Nephron (organoid): ENCODE measurements around the gene ZNF710.

Source experiments
- H3K27ac Mint-ChIP-seq, 3 experiments: 2 replicates each; pipeline ENCODE4 v1.8.0; 2020; ENCODE audit warnings: mixed read lengths in 3 of 3, mild to moderate bottlenecking in 2 of 3, moderate library complexity in 1 of 3
- H3K27me3 Mint-ChIP-seq: 2 replicates; pipeline ENCODE4 v1.8.0; 2021; ENCODE audit warnings: low read depth, mild to moderate bottlenecking, moderate library complexity, mixed read lengths
- H3K36me3 Mint-ChIP-seq: 2 replicates; pipeline ENCODE4 v1.8.0; 2020; ENCODE audit warnings: low read depth, mixed read lengths
- H3K4me1 Mint-ChIP-seq: 2 replicates; pipeline ENCODE4 v1.8.0; 2020; ENCODE audit warnings: mixed read lengths
- H3K4me3 Mint-ChIP-seq, 3 experiments: 2 replicates each; pipeline ENCODE4 v1.8.0; 2020; ENCODE audit warnings: mild to moderate bottlenecking in 3 of 3, mixed read lengths in 3 of 3, moderate library complexity in 2 of 3
- H3K9me3 Mint-ChIP-seq: 2 replicates; pipeline ENCODE4 v1.8.0; 2020; ENCODE audit warnings: mixed read lengths
- CTCF ChIP-seq, 3 experiments: fragments of 200-600 bp; sonication (generic); IDR thresholded peaks; one replicate each; pipeline ENCODE4 v1.5.0; 2021; ENCODE audit warnings: antibody characterized with exemption in 3 of 3; ENCODE audit not compliant: unreplicated experiment in 3 of 3

The ZNF710 gene

GRCh38 chr15:89998923-89999675, 2.0 kb upstream of the ZNF710 start:
- no peaks in the 10 kb centered on the region for H3K9me3 Mint-ChIP-seq
- TF ChIP-seq CTCF (IDR thresholded peaks at IDR 0.05; ENCODE audit: unreplicated experiment in 3 of 3) = no peak
- H3K27ac Mint-ChIP-seq = peak overlapping the region; percentile 12 to 89 (median 80)
- H3K4me3 Mint-ChIP-seq = peak overlapping the region; percentile 59 to 84 (median 80)
- no peaks in the 10 kb centered on the region for H3K27me3 Mint-ChIP-seq
- H3K4me1 Mint-ChIP-seq = peaks cover 20% of the 10 kb centered on the region
- H3K36me3 Mint-ChIP-seq = no peaks in the 10 kb centered on the region

GRCh38 chr15:89999676-90000185, 1.4 kb upstream of the ZNF710 start:
- H3K36me3 Mint-ChIP-seq = no peaks in the 10 kb centered on the region
- no peak for TF ChIP-seq CTCF (IDR thresholded peaks at IDR 0.05; ENCODE audit: unreplicated experiment in 3 of 3)
- peak overlapping the region; percentile 80 to 84 (median 84) for H3K4me3 Mint-ChIP-seq
- H3K4me1 Mint-ChIP-seq = peaks cover 25% of the 10 kb centered on the region
- no peaks in the 10 kb centered on the region for H3K27me3 Mint-ChIP-seq
- no peaks in the 10 kb centered on the region for H3K9me3 Mint-ChIP-seq
- H3K27ac Mint-ChIP-seq = peak overlapping the region; percentile 62 to 89 (median 80)

- no peaks in the 10 kb centered on the region for H3K36me3 Mint-ChIP-seq
- TF ChIP-seq CTCF (IDR thresholded peaks at IDR 0.05; ENCODE audit: unreplicated experiment in 3 of 3) = no peak
- no peaks in the 10 kb centered on the region for H3K27me3 Mint-ChIP-seq
- no peaks in the 10 kb centered on the region for H3K9me3 Mint-ChIP-seq
- peaks cover 30% of the 10 kb centered on the region for H3K4me1 Mint-ChIP-seq
- peak overlapping the region; percentile 97 to 100 (median 100) for H3K27ac Mint-ChIP-seq
- H3K4me3 Mint-ChIP-seq = peak overlapping the region; percentile 92 to 98 (median 96)
These were observed 730 bp upstream of the ZNF710 start for GRCh38 chr15:90000186-90001001.

GRCh38 chr15:90001683-90002427, 731 bp downstream of the ZNF710 start:
- H3K27me3 Mint-ChIP-seq = no peaks in the 10 kb centered on the region
- TF ChIP-seq CTCF (IDR thresholded peaks at IDR 0.05; ENCODE audit: unreplicated experiment in 3 of 3) = no peak
- H3K36me3 Mint-ChIP-seq = no peaks in the 10 kb centered on the region
- no peaks in the 10 kb centered on the region for H3K9me3 Mint-ChIP-seq
- peak overlapping the region; percentile 90 to 95 (median 92) for H3K4me3 Mint-ChIP-seq
- H3K27ac Mint-ChIP-seq = peak overlapping the region; percentile 97 to 100 (median 100)
- H3K4me1 Mint-ChIP-seq = peaks cover 31% of the 10 kb centered on the region

GRCh38 chr15:90002428-90002844, 1.3 kb downstream of the ZNF710 start:
- Mint-ChIP-seq H3K36me3 (no peaks in the 10 kb centered on the region), H3K4me3 (peak overlapping the region; percentile 87 to 89 (median 87)), H3K27ac (peak overlapping the region; percentile 86 to 95 (median 92)), H3K9me3 (no peaks in the 10 kb centered on the region), H3K27me3 (no peaks in the 10 kb centered on the region), H3K4me1 (peaks cover 34% of the 10 kb centered on the region)
- no peak for TF ChIP-seq CTCF (IDR thresholded peaks at IDR 0.05; ENCODE audit: unreplicated experiment in 3 of 3)
